Endothelial cell of umbilical vein (primary cell): ENCODE data around the gene ZIC2.

Experiments
- EZH2 ChIP-seq: IDR thresholded peaks from 2 replicates; pipeline ENCODE4 v1.6.1; 2012; ENCODE audit warnings: borderline replicate concordance, low read depth, mild to moderate bottlenecking, moderate library complexity, low read length, inconsistent platforms; ENCODE audit not compliant: severe bottlenecking
- TF ChIP-seq, protein P1 (sequence below), 2 donors: IDR thresholded peaks; 1 replicate in 1 of 2; 2 replicates in 1 of 2; pipeline ENCODE4 v1.5.1; 2011; ENCODE audit warnings: low read length in 2 of 2, mild to moderate bottlenecking in 2 of 2, moderate library complexity in 2 of 2, control low read depth in 1 of 2, inconsistent platforms in 1 of 2, low read depth in 1 of 2; ENCODE audit not compliant: insufficient read depth in 1 of 2; ENCODE audit errors: extremely low read depth in 1 of 2

DNA sequence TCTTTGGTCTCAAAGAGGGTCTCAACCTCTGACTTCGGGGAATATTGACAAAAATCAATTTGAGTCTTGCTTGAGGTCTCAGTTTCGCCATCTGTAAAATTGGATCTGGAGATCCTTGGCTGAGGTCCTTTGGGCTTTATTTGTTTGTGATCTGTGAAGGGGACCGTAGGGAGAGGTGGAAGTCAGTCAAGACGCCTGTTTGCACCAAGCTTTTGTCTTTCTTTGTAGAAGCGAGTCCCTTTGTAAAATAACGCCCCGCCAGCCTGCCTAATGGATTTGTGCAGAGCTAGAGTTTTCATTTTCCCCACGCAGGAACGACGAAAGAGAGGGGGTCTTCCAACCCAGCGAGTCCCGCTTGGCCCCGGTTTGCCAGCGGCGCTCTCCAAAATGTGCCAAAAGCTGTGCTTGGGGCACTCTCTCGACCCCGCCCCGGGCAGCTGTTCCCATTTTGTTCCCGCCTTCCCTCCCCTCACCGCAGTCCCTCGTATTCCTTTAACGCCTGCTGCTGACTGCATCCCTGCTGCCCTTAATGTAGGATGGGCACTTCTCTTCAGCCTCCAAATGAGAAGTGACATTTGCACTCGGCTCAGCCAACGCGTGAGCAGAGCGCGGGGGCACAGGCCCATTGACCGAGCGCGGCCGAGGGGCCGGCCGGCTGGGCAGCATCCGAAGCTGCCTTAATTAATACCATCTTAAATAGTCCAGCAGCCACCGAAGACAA, 23.0 kb upstream of the ZIC2 start:
- TF ChIP-seq, protein P1, sequence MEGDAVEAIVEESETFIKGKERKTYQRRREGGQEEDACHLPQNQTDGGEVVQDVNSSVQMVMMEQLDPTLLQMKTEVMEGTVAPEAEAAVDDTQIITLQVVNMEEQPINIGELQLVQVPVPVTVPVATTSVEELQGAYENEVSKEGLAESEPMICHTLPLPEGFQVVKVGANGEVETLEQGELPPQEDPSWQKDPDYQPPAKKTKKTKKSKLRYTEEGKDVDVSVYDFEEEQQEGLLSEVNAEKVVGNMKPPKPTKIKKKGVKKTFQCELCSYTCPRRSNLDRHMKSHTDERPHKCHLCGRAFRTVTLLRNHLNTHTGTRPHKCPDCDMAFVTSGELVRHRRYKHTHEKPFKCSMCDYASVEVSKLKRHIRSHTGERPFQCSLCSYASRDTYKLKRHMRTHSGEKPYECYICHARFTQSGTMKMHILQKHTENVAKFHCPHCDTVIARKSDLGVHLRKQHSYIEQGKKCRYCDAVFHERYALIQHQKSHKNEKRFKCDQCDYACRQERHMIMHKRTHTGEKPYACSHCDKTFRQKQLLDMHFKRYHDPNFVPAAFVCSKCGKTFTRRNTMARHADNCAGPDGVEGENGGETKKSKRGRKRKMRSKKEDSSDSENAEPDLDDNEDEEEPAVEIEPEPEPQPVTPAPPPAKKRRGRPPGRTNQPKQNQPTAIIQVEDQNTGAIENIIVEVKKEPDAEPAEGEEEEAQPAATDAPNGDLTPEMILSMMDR (IDR thresholded peaks at IDR 0.05; ENCODE audit: extremely low read depth in 1 of 2, insufficient read depth in 1 of 2, low read depth in 1 of 2, low read length in 2 of 2), result no peak
- TF ChIP-seq EZH2, result peak; percentile 92
